HEK293 (cell line): ENCODE measurements around the gene PFDN6.
A peak's percentile ranks its signal among the peaks of the same experiment; 100 is the strongest.

ENCODE experiments used
- CTCF ChIA-PET: fragments of 350-600 bp; formaldehyde crosslinking; extraction: SDS; loops from one replicate; lab custom pipeline; 2021; ENCODE audit warnings: antibody characterized with exemption; lab: Yijun Ruan, JAX
- POLR2A ChIA-PET: fragments of 300-600 bp; formaldehyde crosslinking; extraction: SDS; loops from one replicate; lab custom pipeline; 2020; ENCODE audit warnings: antibody characterized with exemption, inconsistent platforms; lab: Yijun Ruan, JAX
- H3K27ac ChIP-seq: fragments of 200-500 bp; sonication (Bioruptor generic); 2 replicates; pipeline ENCODE4 v1.5.1; 2014; ENCODE audit warnings: low read depth, low read length, control low read depth, inconsistent platforms; ENCODE audit errors: extremely low read depth
- H3K36me3 ChIP-seq, 2 experiments: fragments of 200-500 bp in 1 of 2; sonication (Bioruptor generic) in 1 of 2; 1 replicate in 1 of 2; 2 replicates in 1 of 2; pipeline ENCODE4 v1.5.1; 2014 to 2017; ENCODE audit warnings: inconsistent platforms in 2 of 2, low read length in 2 of 2; ENCODE audit not compliant: control insufficient read depth in 2 of 2, insufficient read depth in 1 of 2
- H3K4me1 ChIP-seq: fragments of 200-500 bp; sonication (Bioruptor generic); 2 replicates; pipeline ENCODE4 v1.5.1; 2014; ENCODE audit warnings: mild to moderate bottlenecking, low read length, inconsistent platforms; ENCODE audit not compliant: control insufficient read depth, insufficient read depth
- H3K4me3 ChIP-seq: 2 replicates; pipeline ENCODE4 v1.5.1; 2011; ENCODE audit warnings: low read depth, mild to moderate bottlenecking, control low read depth, low read length, moderate library complexity
- H3K9me3 ChIP-seq: fragments of 200-500 bp; sonication (Bioruptor generic); 2 replicates; pipeline ENCODE4 v1.5.1; 2014; ENCODE audit warnings: low read depth, low read length, inconsistent platforms; ENCODE audit not compliant: control insufficient read depth, insufficient read depth
- GLIS1 ChIP-seq: fragments of 450-650 bp; formaldehyde crosslinking; IDR thresholded peaks from 2 replicates; pipeline ENCODE4 v1.5.1; 2016; ENCODE audit warnings: missing biosample characterization, missing genetic modification characterization
- GLIS2 ChIP-seq: fragments of 450-650 bp; formaldehyde crosslinking; IDR thresholded peaks from 2 replicates; pipeline ENCODE4 v1.5.1; 2016; ENCODE audit warnings: missing biosample characterization, missing genetic modification characterization
- HIC1 ChIP-seq: fragments of 450-650 bp; formaldehyde crosslinking; IDR thresholded peaks from 2 replicates; pipeline ENCODE4 v1.5.1; 2016; ENCODE audit warnings: missing biosample characterization, missing genetic modification characterization
- IKZF3 ChIP-seq: fragments of 450-650 bp; IDR thresholded peaks from 2 replicates; pipeline ENCODE4 v1.5.0; 2018; ENCODE audit warnings: missing biosample characterization, mild to moderate bottlenecking, missing genetic modification characterization, moderate library complexity
- SALL2 ChIP-seq: fragments of 450-650 bp; formaldehyde crosslinking; IDR thresholded peaks from 2 replicates; pipeline ENCODE4 v1.5.0; 2017; ENCODE audit warnings: missing biosample characterization, mild to moderate bottlenecking, missing genetic modification characterization, borderline replicate concordance
- YY2 ChIP-seq: fragments of 450-650 bp; formaldehyde crosslinking; IDR thresholded peaks from 2 replicates; pipeline ENCODE4 v1.5.1; 2016; ENCODE audit warnings: missing biosample characterization, missing genetic modification characterization
- ZFP41 ChIP-seq: fragments of 450-650 bp; formaldehyde crosslinking; IDR thresholded peaks from 2 replicates; pipeline ENCODE4 v1.5.1; 2016; ENCODE audit warnings: missing biosample characterization, missing genetic modification characterization, borderline replicate concordance
- ZIC2 ChIP-seq: fragments of 450-650 bp; formaldehyde crosslinking; IDR thresholded peaks from 2 replicates; pipeline ENCODE4 v1.5.1; 2016; ENCODE audit warnings: missing biosample characterization, missing genetic modification characterization
- ZNF184 ChIP-seq: fragments of 450-650 bp; IDR thresholded peaks from 2 replicates; pipeline ENCODE4 v1.5.1; 2018; ENCODE audit warnings: missing biosample characterization, mild to moderate bottlenecking, missing genetic modification characterization
- ZNF214 ChIP-seq: fragments of 450-650 bp; formaldehyde crosslinking; IDR thresholded peaks from 2 replicates; pipeline ENCODE4 v1.5.1; 2017; ENCODE audit warnings: missing biosample characterization, mild to moderate bottlenecking, missing genetic modification characterization, borderline replicate concordance
- ZNF394 ChIP-seq: fragments of 450-650 bp; formaldehyde crosslinking; IDR thresholded peaks from 2 replicates; pipeline ENCODE4 v1.5.1; 2016; ENCODE audit warnings: missing biosample characterization, missing genetic modification characterization, mild to moderate bottlenecking, moderate library complexity, borderline replicate concordance
- ZNF529 ChIP-seq: fragments of 450-650 bp; formaldehyde crosslinking; IDR thresholded peaks from 2 replicates; pipeline ENCODE4 v1.5.1; 2017; ENCODE audit warnings: missing genetic modification characterization, missing biosample characterization; ENCODE audit not compliant: insufficient replicate concordance
- ZNF530 ChIP-seq: fragments of 450-650 bp; formaldehyde crosslinking; IDR thresholded peaks from 2 replicates; pipeline ENCODE4 v1.5.1; 2016; ENCODE audit warnings: low read depth, missing biosample characterization, missing genetic modification characterization
- ZNF548 ChIP-seq: fragments of 450-650 bp; formaldehyde crosslinking; IDR thresholded peaks from 2 replicates; pipeline ENCODE4 v1.5.1; 2016; ENCODE audit warnings: missing biosample characterization, missing genetic modification characterization
- ZNF701 ChIP-seq: fragments of 450-650 bp; formaldehyde crosslinking; IDR thresholded peaks from 2 replicates; pipeline ENCODE4 v1.5.1; 2016; ENCODE audit warnings: missing biosample characterization, missing genetic modification characterization
- ZNF707 ChIP-seq: fragments of 450-650 bp; formaldehyde crosslinking; IDR thresholded peaks from 2 replicates; pipeline ENCODE4 v1.5.1; 2016; ENCODE audit warnings: missing biosample characterization, missing genetic modification characterization
- ZNF76 ChIP-seq: fragments of 450-650 bp; formaldehyde crosslinking; IDR thresholded peaks from 2 replicates; pipeline ENCODE4; 2016; ENCODE audit warnings: low read depth, missing biosample characterization, missing genetic modification characterization, borderline replicate concordance
- TF ChIP-seq, protein P1 (sequence below): fragments of 450-650 bp; formaldehyde crosslinking; IDR thresholded peaks from 2 replicates; pipeline ENCODE4 v1.5.1; 2016; ENCODE audit warnings: missing biosample characterization, missing genetic modification characterization
- TF ChIP-seq, protein P2 (sequence below): fragments of 450-650 bp; formaldehyde crosslinking; IDR thresholded peaks from 2 replicates; pipeline ENCODE4; 2016; ENCODE audit warnings: missing biosample characterization, missing genetic modification characterization

Gene PFDN6

GRCh38 chr6:33278392-33278741 lies 11.0 kb upstream of the PFDN6 start:
- Histone ChIP-seq H3K27ac (no peak overlapping the region), H3K9me3 (no peaks in the 10 kb centered on the region), H3K36me3 (peaks cover 26 to 85% of the 10 kb centered on the region in 2 experiments), H3K4me1 (peaks cover 30% of the 10 kb centered on the region), H3K4me3 (no peak overlapping the region)
- CTCF ChIA-PET: interaction anchor here (0.6 to 2.7 kb wide), 12 partner anchors 11 to 293 kb away, joined by 3 to 13 read pairs (median 5); partner anchors contain the start of genes PFDN6, RGL2 and WDR46
- TF ChIP-seq ZIC2 (tag by site-specific recombination) (0 out of 2 replicates have a peak, but pooled peaks have one; percentile 39), ZNF701 (no peak), ZNF548 (tag by site-specific recombination) (no peak), ZNF76 (tag by site-specific recombination) (no peak), IKZF3 (tag by site-specific recombination) (peak; percentile 70), ZFP41 (tag by site-specific recombination) (no peak), GLIS1 (tag by site-specific recombination) (no peak), ZNF184 (no peak), YY2 (tag by site-specific recombination) (no peak)
- POLR2A ChIA-PET: interaction anchor here (1.7 to 6.5 kb wide), 8 partner anchors 11 to 307 kb away, joined by 6 to 92 read pairs (median 22); partner anchors contain the start of genes CUTA, PFDN6, RGL2 and WDR46

DNA sequence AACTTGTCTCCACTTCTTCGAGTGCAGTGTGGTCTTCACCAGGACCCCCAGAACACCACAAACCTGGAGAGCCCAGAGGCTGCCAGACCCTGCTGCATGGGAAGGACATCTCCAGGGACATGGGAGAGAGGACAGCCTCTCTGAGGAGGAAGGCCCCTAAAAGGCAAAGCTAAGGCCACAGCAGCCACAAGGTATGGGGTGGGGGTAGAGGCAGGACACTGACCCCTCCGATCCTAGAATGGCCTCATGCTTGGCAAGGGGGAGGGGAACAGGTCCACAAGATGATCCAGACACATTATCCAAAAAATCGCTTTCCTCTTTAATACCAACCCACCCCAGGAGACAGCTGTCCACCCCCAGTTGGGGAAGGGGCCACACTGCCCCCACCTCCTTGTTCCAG lies 10.6 kb upstream of the PFDN6 start:
- Histone ChIP-seq H3K36me3 (peaks cover 26 to 83% of the 10 kb centered on the region in 2 experiments), H3K4me1 (peaks cover 26% of the 10 kb centered on the region), H3K4me3 (no peak overlapping the region), H3K27ac (no peak overlapping the region), H3K9me3 (no peaks in the 10 kb centered on the region)
- ChIA-PET CTCF (interaction anchor here (0.6 to 2.7 kb wide), 13 partner anchors 10 to 263 kb away, joined by 3 to 13 read pairs (median 5); partner anchors contain the start of genes HSD17B8, PFDN6, RGL2 and WDR46), POLR2A (interaction anchor here (0.6 to 6.5 kb wide), 6 partner anchors 11 to 307 kb away, joined by 6 to 92 read pairs (median 22); partner anchors contain the start of genes PFDN6, RGL2, WDR46 and ZBTB22)
- TF ChIP-seq ZNF707 (tag by site-specific recombination) (no peak), GLIS2 (no peak), ZNF394 (tag by site-specific recombination) (no peak), SALL2 (tag by site-specific recombination) (no peak), ZNF530 (tag by site-specific recombination) (no peak), ZNF214 (tag by site-specific recombination) (no peak), HIC1 (tag by site-specific recombination) (no peak), ZNF529 (tag by site-specific recombination) (no peak)
- TF ChIP-seq, protein P1, sequence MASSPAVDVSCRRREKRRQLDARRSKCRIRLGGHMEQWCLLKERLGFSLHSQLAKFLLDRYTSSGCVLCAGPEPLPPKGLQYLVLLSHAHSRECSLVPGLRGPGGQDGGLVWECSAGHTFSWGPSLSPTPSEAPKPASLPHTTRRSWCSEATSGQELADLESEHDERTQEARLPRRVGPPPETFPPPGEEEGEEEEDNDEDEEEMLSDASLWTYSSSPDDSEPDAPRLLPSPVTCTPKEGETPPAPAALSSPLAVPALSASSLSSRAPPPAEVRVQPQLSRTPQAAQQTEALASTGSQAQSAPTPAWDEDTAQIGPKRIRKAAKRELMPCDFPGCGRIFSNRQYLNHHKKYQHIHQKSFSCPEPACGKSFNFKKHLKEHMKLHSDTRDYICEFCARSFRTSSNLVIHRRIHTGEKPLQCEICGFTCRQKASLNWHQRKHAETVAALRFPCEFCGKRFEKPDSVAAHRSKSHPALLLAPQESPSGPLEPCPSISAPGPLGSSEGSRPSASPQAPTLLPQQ (tag by site-specific recombination): no peak
- TF ChIP-seq, protein P2, sequence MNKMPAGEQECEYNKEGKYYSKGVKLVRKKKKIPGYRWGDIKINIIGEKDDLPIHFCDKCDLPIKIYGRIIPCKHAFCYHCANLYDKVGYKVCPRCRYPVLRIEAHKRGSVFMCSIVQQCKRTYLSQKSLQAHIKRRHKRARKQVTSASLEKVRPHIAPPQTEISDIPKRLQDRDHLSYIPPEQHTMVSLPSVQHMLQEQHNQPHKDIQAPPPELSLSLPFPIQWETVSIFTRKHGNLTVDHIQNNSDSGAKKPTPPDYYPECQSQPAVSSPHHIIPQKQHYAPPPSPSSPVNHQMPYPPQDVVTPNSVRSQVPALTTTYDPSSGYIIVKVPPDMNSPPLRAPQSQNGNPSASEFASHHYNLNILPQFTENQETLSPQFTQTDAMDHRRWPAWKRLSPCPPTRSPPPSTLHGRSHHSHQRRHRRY (tag by site-specific recombination): no peak
